OCI-LY7 (cell line): Measurements from ENCODE around the gene TNFRSF25. TPM values are rescaled to one million over a fixed set of nuclear protein-coding genes. Genes with fewer than 3 reads are reported as not detected.

ENCODE experiments used
- BruUV-seq: library from RNA; stranded (reverse); fragments of 400-500 nt; replicated peaks from 2 replicates; lab custom pipeline; 2021; lab: Mats Ljungman, UMichigan
- CTCF ChIA-PET: fragments of 300-600 bp; sonication (Branson Sonifier 250); formaldehyde crosslinking; loops from one replicate; lab custom pipeline; 2022; ENCODE audit warnings: antibody characterized with exemption; ENCODE audit not compliant: unreplicated experiment; lab: Charles Lee
- POLR2A ChIA-PET: fragments of 300-600 bp; sonication (Branson Sonifier 250); formaldehyde crosslinking; loops from one replicate; lab custom pipeline; 2022; ENCODE audit warnings: antibody characterized with exemption; lab: Charles Lee
- DNase-seq: peaks from one replicate; pipeline ENCODE4 v3.0.0-alpha.2; 2015; ENCODE audit warnings: low spot score
- H2AFZ ChIP-seq: fragments of 200-600 bp; sonication (generic), shearing (Covaris generic); 2 replicates; pipeline ENCODE4 v1.6.1; 2014; ENCODE audit warnings: mild to moderate bottlenecking, antibody characterized with exemption, low read length, moderate library complexity
- H3K27ac ChIP-seq: fragments of 200-600 bp; sonication (generic); 2 replicates; pipeline ENCODE4 v1.5.1; 2014; ENCODE audit warnings: mixed run types, low read depth, mild to moderate bottlenecking, moderate library complexity, low read length, inconsistent platforms; ENCODE audit not compliant: poor library complexity, severe bottlenecking
- H3K36me3 ChIP-seq: fragments of 200-600 bp; sonication (generic); 2 replicates; pipeline ENCODE4 v1.6.1; 2014; ENCODE audit warnings: mild to moderate bottlenecking, antibody characterized with exemption, low read length, moderate library complexity, mixed read lengths; ENCODE audit not compliant: insufficient read depth
- H3K4me1 ChIP-seq: fragments of 200-600 bp; sonication (generic); 2 replicates; pipeline ENCODE4 v1.5.1; 2014; ENCODE audit warnings: mild to moderate bottlenecking, low read length; ENCODE audit not compliant: insufficient read depth, poor library complexity, severe bottlenecking
- H3K4me2 ChIP-seq: fragments of 200-600 bp; sonication (generic); 2 replicates; pipeline ENCODE4 v1.6.1; 2014; ENCODE audit warnings: mild to moderate bottlenecking, low read length
- H3K4me3 ChIP-seq: fragments of 200-600 bp; sonication (generic); 2 replicates; pipeline ENCODE4 v1.5.1; 2014; ENCODE audit warnings: mild to moderate bottlenecking, low read depth, low read length; ENCODE audit not compliant: poor library complexity, severe bottlenecking
- H3K79me2 ChIP-seq: fragments of 200-600 bp; sonication (generic); 2 replicates; pipeline ENCODE4 v1.6.1; 2016; ENCODE audit warnings: low read depth, mild to moderate bottlenecking, low read length, moderate library complexity, mixed read lengths; ENCODE audit not compliant: insufficient read depth
- H3K9me2 ChIP-seq: fragments of 200-600 bp; sonication (generic); 2 replicates; pipeline ENCODE4 v1.6.1; 2016; ENCODE audit warnings: mild to moderate bottlenecking, low read length, mixed read lengths; ENCODE audit not compliant: insufficient read depth
- H3K9me3 ChIP-seq: fragments of 200-600 bp; sonication (generic); 2 replicates; pipeline ENCODE4 v1.6.1; 2014; ENCODE audit warnings: mild to moderate bottlenecking, mixed run types, low read length, mixed read lengths
- H4K20me1 ChIP-seq: fragments of 200-600 bp; sonication (generic); 2 replicates; pipeline ENCODE4 v1.6.1; 2014; ENCODE audit warnings: mild to moderate bottlenecking, antibody characterized with exemption, low read length, moderate library complexity, mixed read lengths; ENCODE audit not compliant: insufficient read depth
- CTCF ChIP-seq: fragments of 200-600 bp; sonication (generic); conservative IDR thresholded peaks from 2 replicates; pipeline ENCODE4 v1.5.1; 2014; ENCODE audit warnings: mild to moderate bottlenecking, antibody characterized with exemption, low read length, moderate library complexity, mixed read lengths
- EZH2phosphoT487 ChIP-seq: fragments of 200-600 bp; sonication (generic); IDR thresholded peaks from 2 replicates; pipeline ENCODE4 v1.6.1; 2018; ENCODE audit warnings: low read depth, borderline replicate concordance, mild to moderate bottlenecking, mixed run types, antibody characterized with exemption, low read length, moderate library complexity, mixed read lengths
- intact Hi-C: fragments of 100-400 bp; cut with micrococcal nuclease; formaldehyde crosslinking; loops from one replicate; pipeline ENCODE4 v1.10.0; 2022; ENCODE audit not compliant: unreplicated experiment
- total RNA-seq, 2 experiments: library from RNA; depleted of rRNA in 1 of 2; stranded (reverse); fragments of >200 nt in 1 of 2; shearing (Covaris generic) in 1 of 2; gene quantifications; 2 replicates each; pipeline ENCODE4 v1.2.3, GENCODE V29; 2014 to 2022

The TNFRSF25 gene
- total RNA-seq, 2 experiments from 2014 or later, result 1.7 to 2.8 TPM

GRCh38 chr1:6503884-6504602 lies 38.1 kb upstream of the TNFRSF25 start:
- no TSS peak for BruUV-seq
- Histone ChIP-seq H3K36me3 (no peaks in the 10 kb centered on the region), H3K79me2 (no peaks in the 10 kb centered on the region), H3K4me1 (no peaks in the 10 kb centered on the region), H4K20me1 (no peaks in the 10 kb centered on the region; the same call in 1 of the 2 replicates), H3K4me2 (no peak overlapping the region), H3K9me3 (no peaks in the 10 kb centered on the region), H3K27ac (no peak overlapping the region), H3K4me3 (no peak overlapping the region), H3K9me2 (no peaks in the 10 kb centered on the region), H2AFZ (no peak overlapping the region)
- intact Hi-C loops, result no loop called here
- POLR2A ChIA-PET, result no interaction called here
- no peak for DNase-seq
- CTCF ChIA-PET, result interaction anchor here (0.6 kb wide), 1 partner anchor 25 kb away, joined by 3 read pairs; no protein-coding TSS in a partner anchor
- TF ChIP-seq CTCF (no peak), EZH2phosphoT487 (no peak)

GRCh38 chr1:6502000-6502891 lies 36.3 kb upstream of the TNFRSF25 start:
- H3K4me3 ChIP-seq, result no peak overlapping the region
- H3K4me2 ChIP-seq, result no peak overlapping the region
- no peaks in the 10 kb centered on the region for H3K4me1 ChIP-seq
- no peak for DNase-seq
- CTCF ChIA-PET, result no interaction called here
- no peak for TF ChIP-seq CTCF
- no peak for TF ChIP-seq EZH2phosphoT487
- H3K27ac ChIP-seq, result no peak overlapping the region
- no peaks in the 10 kb centered on the region for H3K36me3 ChIP-seq
- H3K79me2 ChIP-seq, result no peaks in the 10 kb centered on the region
- POLR2A ChIA-PET, result no interaction called here
- BruUV-seq, result no TSS peak
- no peaks in the 10 kb centered on the region for H3K9me3 ChIP-seq
- intact Hi-C loops, result no loop called here
- no peaks in the 10 kb centered on the region for H4K20me1 ChIP-seq
- no peak overlapping the region for H2AFZ ChIP-seq
- H3K9me2 ChIP-seq, result no peaks in the 10 kb centered on the region
